GM19372 (cell line): ENCODE results near the gene PRICKLE3.

ENCODE experiments used
- ATAC-seq: cut with Tn5 transposase; IDR thresholded peaks from one replicate; pipeline ENCODE4 v1.9.1; 2021; ENCODE audit warnings: mild to moderate bottlenecking, low read depth, moderate library complexity; ENCODE audit not compliant: unreplicated experiment

Gene PRICKLE3

DNA sequence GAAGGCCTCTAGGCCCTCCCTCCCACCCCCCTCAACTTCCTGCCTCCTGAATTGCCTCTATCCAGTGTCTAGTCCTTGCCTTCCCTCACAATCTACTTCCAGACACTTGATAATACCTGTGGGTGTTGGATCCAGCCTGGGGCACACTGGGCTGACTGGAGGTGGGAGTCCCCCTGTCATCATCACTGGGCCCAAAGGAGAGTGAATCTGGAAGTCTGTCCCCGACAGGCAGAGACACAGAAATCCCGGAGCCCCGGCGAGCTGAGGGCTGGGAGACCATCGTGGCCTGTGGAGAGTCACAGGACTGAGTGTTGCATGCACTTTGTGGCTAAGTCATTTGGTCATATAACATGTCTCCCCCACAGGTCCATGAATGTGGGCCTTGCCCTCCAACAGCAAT, 22.2 kb upstream of the PRICKLE3 start:
- ATAC-seq, result no peak

GRCh38 chrX:49206543-49206942, 20.4 kb upstream of the PRICKLE3 start:
- ATAC-seq, result no peak

- ATAC-seq, result no peak
These were observed 19.3 kb upstream of the PRICKLE3 start for GRCh38 chrX:49205443-49205842.

- ATAC-seq, result no peak
These were observed 18.5 kb upstream of the PRICKLE3 start for GRCh38 chrX:49204709-49205108.

DNA sequence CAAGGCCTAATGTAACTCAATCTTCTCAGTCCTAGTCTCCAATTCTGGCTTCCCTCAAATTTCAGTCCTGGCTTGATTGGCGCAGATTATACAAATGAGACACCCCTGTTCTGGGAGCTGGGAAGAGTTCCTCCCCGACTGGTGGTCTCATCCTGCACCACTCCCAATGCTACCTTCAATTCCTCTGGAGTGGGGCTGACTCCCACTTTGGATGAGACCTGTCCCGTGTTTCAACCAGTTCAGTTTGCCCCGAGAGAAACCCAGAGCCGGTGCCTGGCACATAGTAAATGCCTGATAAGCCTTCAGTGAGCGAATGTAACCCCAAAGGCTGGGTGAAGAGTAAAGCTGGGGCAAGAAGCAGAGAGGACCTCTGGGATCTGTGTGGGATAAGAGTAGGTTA, 17.8 kb upstream of the PRICKLE3 start:
- no peak for ATAC-seq

GRCh38 chrX:49203536-49203935, 17.4 kb upstream of the PRICKLE3 start:
- no peak for ATAC-seq

DNA sequence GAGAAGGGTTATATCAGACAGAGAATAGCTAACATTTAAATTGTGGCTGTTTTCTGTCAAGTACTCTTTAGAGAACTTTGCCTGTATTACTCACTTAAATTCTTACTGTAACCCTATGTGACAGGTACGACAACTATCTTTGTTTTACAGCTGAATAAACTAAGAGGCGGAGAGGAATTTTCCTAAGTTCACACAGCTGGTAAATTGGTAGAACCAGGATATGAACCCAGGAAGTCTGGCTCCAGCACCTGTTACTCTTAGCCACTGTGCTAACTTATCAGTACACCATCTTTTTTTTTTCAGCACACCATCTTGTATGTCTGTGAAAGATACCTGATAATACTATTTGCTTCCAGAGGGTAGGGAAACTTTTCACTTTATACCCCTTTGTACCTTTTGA, 15.8 kb upstream of the PRICKLE3 start:
- no peak for ATAC-seq

- peak; percentile 95 for ATAC-seq
These were observed 14.0 kb upstream of the PRICKLE3 start, which contains the start of gene SYP for GRCh38 chrX:49199906-49200771. Gene SYP (minus strand): TSS chrX:49200193. CDS start chrX:49200186, 7 bp downstream.

GRCh38 chrX:49199315-49199595, 13.1 kb upstream of the PRICKLE3 start:
- ATAC-seq, result no peak

DNA sequence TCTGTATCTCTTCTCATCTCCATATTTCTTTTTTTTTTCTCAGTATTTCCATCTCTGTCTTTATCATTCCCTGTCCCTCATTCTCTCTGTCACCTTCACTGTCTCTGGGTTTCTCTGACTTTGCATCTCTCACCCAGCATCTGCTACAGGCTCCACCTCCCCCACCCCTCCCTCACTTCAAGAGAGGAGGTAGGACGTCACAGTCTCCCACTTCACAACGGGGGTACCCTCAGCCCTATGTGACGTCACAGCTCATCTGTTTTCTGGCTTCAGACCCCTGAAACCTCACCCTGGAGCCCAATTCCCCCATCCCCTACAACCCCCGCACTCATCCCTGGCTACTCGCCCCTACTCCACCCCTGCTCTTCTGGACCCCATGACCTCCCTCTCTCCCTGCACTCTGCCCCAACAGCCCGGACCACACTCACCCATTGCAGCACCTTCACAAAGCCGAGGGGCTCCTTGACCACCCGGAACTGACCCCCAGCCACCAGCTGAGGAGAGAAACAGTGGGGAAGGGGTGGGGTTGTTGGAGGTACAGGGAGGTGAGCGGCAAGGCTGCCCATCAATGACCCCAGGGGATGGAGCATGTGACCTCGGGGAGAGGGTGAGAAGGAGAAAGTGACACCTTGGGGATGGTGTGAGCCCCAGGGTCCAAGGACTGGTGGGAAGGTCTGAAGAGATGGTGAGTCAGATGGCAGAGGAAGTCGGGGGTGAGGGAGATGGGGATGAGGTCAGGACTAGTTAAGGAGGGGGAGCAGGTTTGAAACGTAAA, 12.6 kb upstream of the PRICKLE3 start:
- ATAC-seq, result no peak

DNA sequence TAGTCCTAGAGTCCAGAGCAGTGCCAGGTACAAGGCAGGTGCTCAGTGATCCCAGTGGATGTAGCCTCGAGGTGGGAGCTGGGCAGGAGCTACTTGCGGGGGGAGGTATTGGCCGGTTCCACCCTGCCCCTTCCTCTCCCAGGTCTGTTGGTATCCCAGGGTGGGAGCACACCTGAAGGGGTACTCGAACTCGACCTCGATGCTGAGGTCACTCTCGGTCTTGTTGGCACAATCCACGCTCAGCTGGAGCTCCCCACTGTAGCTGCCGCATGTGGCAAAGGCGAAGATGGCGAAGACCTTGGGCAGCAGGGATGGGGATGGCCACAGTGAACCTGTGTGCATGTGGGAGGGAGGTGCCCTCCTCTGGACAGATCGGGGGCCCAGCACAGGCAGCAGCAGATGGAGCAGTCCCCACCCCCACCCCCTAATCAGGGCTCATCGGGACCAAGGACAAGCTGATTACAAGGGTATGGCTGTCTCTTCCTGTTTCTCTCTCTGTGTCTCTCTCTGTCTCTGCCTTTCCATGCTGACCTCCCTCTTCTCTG, 11.4 kb upstream of the PRICKLE3 start:
- no peak for ATAC-seq

- no peak for ATAC-seq
These were observed 7.4 kb upstream of the PRICKLE3 start for GRCh38 chrX:49193542-49193964.

- ATAC-seq, result no peak
These were observed 6.7 kb upstream of the PRICKLE3 start for GRCh38 chrX:49192722-49193328.

DNA sequence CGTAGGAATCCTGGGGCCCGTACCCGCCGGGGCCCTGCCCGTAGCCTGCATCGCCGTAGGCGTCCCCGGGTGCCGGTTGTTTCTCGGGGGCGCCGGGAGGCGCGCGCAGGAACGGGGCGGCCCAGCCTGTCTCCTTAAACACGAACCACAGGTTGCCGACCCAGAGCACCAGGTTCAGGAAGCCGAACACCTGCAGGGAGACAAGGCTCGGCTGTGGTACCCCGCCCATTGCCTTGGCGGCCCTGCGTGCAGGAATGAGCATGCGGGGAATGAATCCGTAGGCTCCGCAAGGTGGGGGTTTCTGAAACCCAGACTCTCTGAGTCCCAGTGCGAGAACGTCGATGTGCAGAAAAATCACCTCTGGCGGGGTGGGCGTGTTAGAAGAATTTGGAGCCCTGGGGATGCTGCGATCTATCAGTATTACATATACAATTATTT, 5.4 kb upstream of the PRICKLE3 start:
- ATAC-seq, result peak; percentile 5

- ATAC-seq, result peak; percentile 85
These were observed 4.8 kb upstream of the PRICKLE3 start for GRCh38 chrX:49190821-49191573.

DNA sequence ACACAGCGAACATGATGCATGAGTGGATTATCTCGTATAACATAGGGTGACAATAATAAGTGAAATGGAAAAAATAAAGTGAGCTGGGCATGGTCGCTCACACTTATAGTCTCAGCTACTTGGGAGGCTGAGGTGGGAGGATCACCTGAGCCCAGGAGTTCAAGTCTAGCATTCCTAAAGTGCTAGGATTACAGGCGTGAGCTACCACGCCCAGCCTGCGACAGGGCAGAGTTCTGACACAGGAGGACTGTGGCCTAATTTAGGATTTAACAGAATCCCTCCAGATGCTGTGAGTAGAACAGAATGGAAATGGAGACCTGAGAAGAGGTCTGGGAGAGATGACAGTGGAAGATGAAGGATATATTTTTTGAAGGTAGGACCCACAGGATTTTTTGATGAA, 3.4 kb upstream of the PRICKLE3 start:
- ATAC-seq, result no peak

DNA sequence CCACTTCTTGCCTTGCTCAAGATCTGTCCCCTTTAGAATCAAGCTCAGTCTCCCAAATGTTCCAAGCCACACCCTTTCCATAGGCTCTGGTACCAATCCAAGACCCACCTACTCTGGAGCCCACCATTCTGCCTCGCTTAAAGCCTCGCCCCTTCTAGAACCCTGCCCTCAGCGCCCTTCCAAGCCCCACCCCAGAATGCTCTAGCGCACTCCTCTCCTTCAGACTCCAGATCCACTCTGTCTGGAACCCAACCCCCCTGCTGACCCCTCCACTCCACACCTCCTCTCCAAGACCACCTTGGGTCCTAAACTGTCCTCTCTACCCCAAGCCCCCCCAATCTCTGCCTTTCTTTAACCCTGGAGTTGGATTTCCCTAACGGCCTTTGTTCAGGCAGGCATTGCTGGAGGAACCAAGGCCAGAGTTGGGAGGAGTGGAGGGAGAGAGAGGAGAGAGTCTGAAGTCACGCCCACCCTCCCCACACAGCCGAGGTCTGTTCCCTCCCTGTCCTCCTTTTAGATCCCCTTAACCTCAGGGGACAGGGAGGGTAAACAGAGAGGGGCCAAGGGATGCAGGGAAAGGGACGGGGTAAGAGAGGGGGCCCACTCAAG, 2.4 kb upstream of the PRICKLE3 start:
- ATAC-seq, result no peak

DNA sequence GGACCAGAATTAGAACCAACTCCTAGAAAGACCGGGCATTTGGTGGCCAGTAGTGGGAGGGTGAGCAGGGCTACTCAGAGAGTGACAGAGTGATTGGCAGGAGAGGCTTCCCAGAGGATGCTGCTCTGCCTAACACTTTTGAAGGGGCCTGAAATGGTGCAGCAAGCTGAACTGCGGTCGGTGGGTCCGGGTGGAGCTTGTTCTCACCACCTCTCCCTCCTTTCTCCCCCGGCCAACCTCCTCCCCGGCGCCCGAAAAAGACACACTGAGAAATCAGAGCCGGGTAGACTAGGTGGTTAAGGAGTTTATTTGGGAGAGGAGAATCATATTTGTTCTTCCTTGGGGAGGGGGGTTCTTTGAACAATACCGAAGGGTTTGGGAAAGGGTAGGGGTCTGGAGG, 1.4 kb upstream of the PRICKLE3 start:
- ATAC-seq, result no peak

- ATAC-seq, result no peak
These were observed 838 bp upstream of the PRICKLE3 start for GRCh38 chrX:49187028-49187394.
